Activated naive CD4-positive, alpha-beta T cell treated with anti-CD3 and anti-CD28 coated beads, Interleukin-2, amount 10 ng/mL, durations not matched to agents 7 days and 5 days (primary cell): ENCODE results near the gene TK2.
A peak's percentile ranks its signal among the peaks of the same experiment; 100 is the strongest.
"Not testable (repeated sequence)": the region's sequence is repeated elsewhere in the genome, so short reads cannot be mapped to it uniquely, and the experiment has no call there.

Experiments
- CTCF ChIA-PET: fragments of 350-600 bp; sonication (Branson Sonifier 250); formaldehyde crosslinking; loops from one replicate; lab custom pipeline; 2021; ENCODE audit warnings: antibody characterized with exemption; lab: Charles Lee
- DNase-seq: peaks from one replicate; pipeline ENCODE4 v3.0.0-alpha.2; 2020
- H3K27ac Mint-ChIP-seq: one replicate; pipeline ENCODE4 v1.8.0; 2021; ENCODE audit warnings: mild to moderate bottlenecking, moderate library complexity, mixed read lengths
- H3K27me3 Mint-ChIP-seq: one replicate; pipeline ENCODE4 v1.8.0; 2021; ENCODE audit warnings: mild to moderate bottlenecking, mixed read lengths
- H3K36me3 Mint-ChIP-seq: one replicate; pipeline ENCODE4 v1.8.0; 2021; ENCODE audit warnings: mixed read lengths
- H3K4me1 Mint-ChIP-seq: one replicate; pipeline ENCODE4 v1.8.0; 2021; ENCODE audit warnings: mixed read lengths
- H3K4me3 Mint-ChIP-seq: one replicate; pipeline ENCODE4 v1.8.0; 2021; ENCODE audit warnings: mild to moderate bottlenecking, moderate library complexity, mixed read lengths
- H3K9me3 Mint-ChIP-seq: one replicate; pipeline ENCODE4 v1.8.0; 2021; ENCODE audit warnings: mixed read lengths

TK2 gene

GRCh38 chr16:66581246-66581952, 31.5 kb upstream of the TK2 start:
- Mint-ChIP-seq H3K4me3 (no peak overlapping the region), H3K27ac (no peak overlapping the region), H3K9me3 (no peaks in the 10 kb centered on the region), H3K4me1 (peaks cover 23% of the 10 kb centered on the region), H3K27me3 (peaks cover 50% of the 10 kb centered on the region), H3K36me3 (no peaks in the 10 kb centered on the region)
- CTCF ChIA-PET: interaction anchor here (0.9 to 2.6 kb wide), 5 partner anchors 8 to 69 kb away, joined by 3 to 8 read pairs (median 4); no protein-coding TSS in a partner anchor
- DNase-seq: no peak

- H3K36me3 Mint-ChIP-seq: no peaks in the 10 kb centered on the region
- no peak overlapping the region for H3K27ac Mint-ChIP-seq
- CTCF ChIA-PET: interaction anchor here (0.9 to 3.3 kb wide), 6 partner anchors 9 to 69 kb away, joined by 3 to 13 read pairs (median 6); no protein-coding TSS in a partner anchor
- H3K4me1 Mint-ChIP-seq: peaks cover 16% of the 10 kb centered on the region
- no peak for DNase-seq
- peaks cover 50% of the 10 kb centered on the region for H3K27me3 Mint-ChIP-seq
- H3K9me3 Mint-ChIP-seq: no peaks in the 10 kb centered on the region
- no peak overlapping the region for H3K4me3 Mint-ChIP-seq
Observed at GRCh38 chr16:66580605-66581209, 30.8 kb upstream of the TK2 start.

DNA sequence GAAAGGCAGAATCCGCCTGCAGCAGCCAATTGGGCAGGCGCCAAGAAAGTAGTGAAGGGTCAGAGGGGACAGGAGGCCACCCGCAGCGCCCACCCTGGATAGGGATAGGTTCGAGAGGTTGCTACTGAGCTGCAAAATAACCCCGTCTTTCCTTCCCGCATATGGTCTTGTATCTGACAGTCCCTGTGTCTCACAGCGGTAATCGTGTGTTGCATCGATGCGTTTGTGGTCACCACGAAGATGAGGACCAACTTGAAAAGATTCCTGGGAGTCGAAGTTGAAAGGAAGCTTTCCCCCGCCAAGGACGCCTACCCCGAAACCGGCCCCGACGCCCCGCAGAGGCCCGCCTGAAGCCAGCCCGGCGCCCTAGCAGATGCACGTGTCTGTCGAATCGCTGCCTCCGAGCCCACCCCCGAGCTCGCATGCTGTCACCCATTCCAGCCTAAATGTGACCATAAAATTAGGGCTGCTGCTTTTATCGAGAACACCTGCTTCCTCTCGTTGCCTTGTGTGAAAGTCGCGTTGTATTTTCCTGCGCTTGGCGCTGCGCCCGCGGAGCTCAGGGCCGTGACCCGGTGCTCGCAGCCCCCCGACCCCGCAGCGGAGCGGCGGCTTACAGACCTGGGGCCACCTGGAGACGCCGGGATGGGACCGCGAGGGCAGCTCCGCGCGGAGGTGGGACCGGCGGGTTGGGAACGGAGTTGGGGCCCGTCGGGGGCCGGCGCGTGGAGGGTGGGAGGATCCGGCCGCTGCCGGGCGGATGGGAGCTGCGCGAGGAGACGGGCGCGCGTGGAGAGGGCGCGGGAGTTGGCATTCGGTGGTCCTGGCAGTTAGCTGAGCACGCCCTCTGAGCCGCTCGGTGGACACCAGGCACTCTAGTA, 29.0 kb upstream of the TK2 start, which contains the start of gene CMTM2:
TSS of gene CMTM2 (plus strand) at position 813 of the 881 bp plus-strand sequence. CDS start 145 bp downstream, outside the sequence.
- Mint-ChIP-seq H3K9me3 (no peaks in the 10 kb centered on the region), H3K4me3 (peak within 1 kb of the TSS; percentile 42), H3K4me1 (peaks cover 13% of the 10 kb centered on the region), H3K36me3 (no peaks in the 10 kb centered on the region), H3K27me3 (peaks cover 50% of the 10 kb centered on the region), H3K27ac (no peak within 1 kb of the TSS)
- CTCF ChIA-PET: interaction anchor here (0.6 to 3.3 kb wide), 9 partner anchors 9 to 289 kb away, joined by 3 to 13 read pairs (median 5); no protein-coding TSS in a partner anchor
- no peak for DNase-seq

DNA sequence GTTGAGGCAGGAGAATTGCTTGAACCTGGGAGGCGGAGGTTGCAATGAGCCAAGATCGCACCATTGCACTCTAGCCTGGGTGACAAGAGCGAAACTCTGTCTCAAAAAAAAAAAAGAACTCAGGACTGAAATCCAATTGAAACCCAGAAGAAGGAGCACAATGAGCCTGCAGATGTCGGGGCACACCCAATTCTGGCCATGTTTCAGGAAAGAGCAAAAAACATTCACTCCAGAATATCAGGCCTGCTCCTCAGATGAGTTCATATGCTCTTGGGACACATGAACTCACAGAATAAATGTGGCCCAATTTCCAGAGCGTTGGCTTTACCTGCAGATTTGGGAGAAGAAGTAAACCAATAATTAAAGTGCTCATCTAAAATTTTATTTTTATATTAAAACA, 26.4 kb upstream of the TK2 start:
- CTCF ChIA-PET: interaction anchor here (2.3 kb wide), 1 partner anchor 13 kb away, joined by 14 read pairs; no protein-coding TSS in a partner anchor
- Mint-ChIP-seq H3K4me1 (peaks cover 13% of the 10 kb centered on the region), H3K27me3 (peaks cover 46% of the 10 kb centered on the region)

GRCh38 chr16:66575060-66575459, 25.1 kb upstream of the TK2 start:
- peaks cover 33% of the 10 kb centered on the region for H3K27me3 Mint-ChIP-seq

More for the DNA sequence above, 26.4 kb upstream of the TK2 start:
- H3K9me3 Mint-ChIP-seq: no peaks in the 10 kb centered on the region
- DNase-seq: no peak
- peaks cover 8% of the 10 kb centered on the region for H3K36me3 Mint-ChIP-seq
- H3K27ac Mint-ChIP-seq: no peak overlapping the region
- H3K4me3 Mint-ChIP-seq: no peak overlapping the region

GRCh38 chr16:66574531-66574930, 24.6 kb upstream of the TK2 start:
- Mint-ChIP-seq H3K27me3 (peaks cover 28% of the 10 kb centered on the region), H3K27ac (no peak overlapping the region), H3K36me3 (peaks cover 20% of the 10 kb centered on the region), H3K4me3 (no peak overlapping the region), H3K9me3 (no peaks in the 10 kb centered on the region), H3K4me1 (peaks cover 7% of the 10 kb centered on the region)
- DNase-seq: no peak
- CTCF ChIA-PET: interaction anchor here (0.5 to 2.3 kb wide), 2 partner anchors 14 to 24 kb away, joined by 3 to 14 read pairs; no protein-coding TSS in a partner anchor

More at GRCh38 chr16:66575060-66575459, 25.1 kb upstream of the TK2 start:
- Mint-ChIP-seq H3K36me3 (peaks cover 18% of the 10 kb centered on the region), H3K27ac (no peak overlapping the region), H3K4me3 (no peak overlapping the region), H3K4me1 (peaks cover 13% of the 10 kb centered on the region), H3K9me3 (no peaks in the 10 kb centered on the region)
- CTCF ChIA-PET: interaction anchor here (0.9 to 2.3 kb wide), 2 partner anchors 14 to 59 kb away, joined by 3 to 14 read pairs; no protein-coding TSS in a partner anchor
- no peak for DNase-seq

GRCh38 chr16:66574081-66574480, 24.2 kb upstream of the TK2 start:
- H3K4me1 Mint-ChIP-seq: peaks cover 4% of the 10 kb centered on the region
- peaks cover 23% of the 10 kb centered on the region for H3K27me3 Mint-ChIP-seq
- DNase-seq: no peak
- H3K9me3 Mint-ChIP-seq: no peaks in the 10 kb centered on the region
- peaks cover 20% of the 10 kb centered on the region for H3K36me3 Mint-ChIP-seq
- no peak overlapping the region for H3K27ac Mint-ChIP-seq
- H3K4me3 Mint-ChIP-seq: no peak overlapping the region
- CTCF ChIA-PET: interaction anchor here (0.5 to 3.4 kb wide), 3 partner anchors 11 to 25 kb away, joined by 3 to 14 read pairs (median 13); no protein-coding TSS in a partner anchor

GRCh38 chr16:66572356-66572755, 22.4 kb upstream of the TK2 start:
- Mint-ChIP-seq H3K4me1 (peaks cover 2% of the 10 kb centered on the region), H3K4me3 (no peak overlapping the region), H3K9me3 (no peaks in the 10 kb centered on the region), H3K27ac (no peak overlapping the region), H3K36me3 (peaks cover 27% of the 10 kb centered on the region), H3K27me3 (peaks cover 6% of the 10 kb centered on the region)
- DNase-seq: no peak
- CTCF ChIA-PET: interaction anchor here (0.9 to 3.7 kb wide), 3 partner anchors 10 to 17 kb away, joined by 3 to 20 read pairs (median 13); no protein-coding TSS in a partner anchor

GRCh38 chr16:66569827-66570405, 20.0 kb upstream of the TK2 start:
- no peak overlapping the region for H3K4me3 Mint-ChIP-seq
- no peaks in the 10 kb centered on the region for H3K9me3 Mint-ChIP-seq
- no peak for DNase-seq
- peaks cover 4% of the 10 kb centered on the region for H3K4me1 Mint-ChIP-seq
- peaks cover 49% of the 10 kb centered on the region for H3K36me3 Mint-ChIP-seq
- no peaks in the 10 kb centered on the region for H3K27me3 Mint-ChIP-seq
- CTCF ChIA-PET: interaction anchor here (0.8 to 3.7 kb wide), 6 partner anchors 9 to 164 kb away, joined by 3 to 20 read pairs (median 3); partner anchors contain the start of gene CMTM2
- no peak overlapping the region for H3K27ac Mint-ChIP-seq

DNA sequence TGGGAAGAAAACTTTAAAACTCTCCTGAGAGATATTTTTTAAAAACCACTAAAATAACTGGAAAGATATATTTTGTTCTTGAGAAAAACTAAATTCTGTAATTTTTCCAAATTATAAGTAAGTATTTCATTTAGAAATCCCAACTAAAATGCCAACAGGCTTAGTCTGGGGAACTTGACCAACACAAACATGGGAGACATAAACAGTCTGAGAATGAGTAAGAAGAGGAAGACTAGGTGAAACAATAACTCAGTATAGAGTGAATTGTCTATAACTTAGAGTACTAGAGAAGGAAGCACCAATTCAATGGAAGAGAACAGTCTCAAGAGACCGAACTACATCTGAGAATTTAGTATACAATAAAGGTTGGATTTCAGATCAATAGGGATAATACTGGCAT, 19.2 kb upstream of the TK2 start:
- Mint-ChIP-seq H3K4me3 (no peak overlapping the region), H3K9me3 (no peaks in the 10 kb centered on the region), H3K27ac (no peak overlapping the region), H3K36me3 (peaks cover 52% of the 10 kb centered on the region), H3K27me3 (no peaks in the 10 kb centered on the region), H3K4me1 (peaks cover 4% of the 10 kb centered on the region)
- DNase-seq: no peak
- CTCF ChIA-PET: interaction anchor here (0.6 to 1.9 kb wide), 3 partner anchors 10 to 35 kb away, joined by 3 to 4 read pairs (median 3); partner anchors contain the start of gene CMTM2

DNA sequence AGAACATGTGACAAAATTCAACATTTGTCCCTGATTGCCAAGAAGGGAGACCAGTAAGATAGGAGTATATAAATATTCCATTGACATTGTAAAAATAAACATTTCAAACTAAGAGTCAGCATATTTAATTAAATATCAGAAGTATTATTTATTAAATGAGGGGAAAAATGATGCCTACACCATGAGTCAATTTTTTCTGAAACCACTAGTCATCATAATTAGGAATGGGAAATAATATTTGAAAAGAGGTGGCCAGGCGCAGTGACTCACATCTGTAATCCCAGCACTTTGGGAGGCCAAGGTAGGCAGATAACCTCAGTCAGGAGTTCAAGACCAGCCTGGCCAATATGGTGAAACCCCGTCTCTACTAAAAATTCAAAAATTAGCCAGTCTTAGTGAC, 18.4 kb upstream of the TK2 start:
- Mint-ChIP-seq H3K9me3 (no peaks in the 10 kb centered on the region), H3K27ac (no peak overlapping the region), H3K36me3 (peaks cover 59% of the 10 kb centered on the region), H3K4me1 (peaks cover 9% of the 10 kb centered on the region), H3K4me3 (no peak overlapping the region), H3K27me3 (no peaks in the 10 kb centered on the region)
- CTCF ChIA-PET: no interaction called here
- DNase-seq: no peak

GRCh38 chr16:66567270-66567669, 17.3 kb upstream of the TK2 start:
- H3K27ac Mint-ChIP-seq, H3K27me3 Mint-ChIP-seq, H3K4me3 Mint-ChIP-seq, H3K9me3 Mint-ChIP-seq, CTCF ChIA-PET, DNase-seq: not testable (repeated sequence)
- Mint-ChIP-seq H3K36me3 (peaks cover 66% of the 10 kb centered on the region), H3K4me1 (peaks cover 20% of the 10 kb centered on the region)
